Measurements from ENCODE around the gene KIAA1671. TPM values are rescaled to one million over a fixed set of nuclear protein-coding genes. Genes with fewer than 3 reads are reported as not detected.
A peak's percentile ranks its signal among the peaks of the same experiment; 100 is the strongest.
"Not testable (repeated sequence)": the region's sequence is repeated elsewhere in the genome, so short reads cannot be mapped to it uniquely, and the experiment has no call there.

KIAA1671 gene
- total RNA-seq, result 10 to 100 TPM; 26.2 to 27.4 TPM
- long read RNA-seq, donor 1, partial matches to known transcripts, result 5 of 7 reads
- long read RNA-seq, donor 1, other reads (novel, unspliced or antisense), result 2 of 7 reads
- long read RNA-seq, donor 2, full-length matches to known transcripts, result 1 of 24 reads
- long read RNA-seq, donor 2, partial matches to known transcripts, result 5 of 24 reads
- long read RNA-seq, donor 2, other reads (novel, unspliced or antisense), result 18 of 24 reads

- DNase-seq (ENCODE audit: low spot score), result peak; percentile 95
These were observed at the start of gene KIAA1671 for GRCh38 chr22:24951942-24952836. TSS of gene KIAA1671 (plus strand) at chr22:24952716. CDS start at chr22:25028000, 75,284 bp downstream.

DNA sequence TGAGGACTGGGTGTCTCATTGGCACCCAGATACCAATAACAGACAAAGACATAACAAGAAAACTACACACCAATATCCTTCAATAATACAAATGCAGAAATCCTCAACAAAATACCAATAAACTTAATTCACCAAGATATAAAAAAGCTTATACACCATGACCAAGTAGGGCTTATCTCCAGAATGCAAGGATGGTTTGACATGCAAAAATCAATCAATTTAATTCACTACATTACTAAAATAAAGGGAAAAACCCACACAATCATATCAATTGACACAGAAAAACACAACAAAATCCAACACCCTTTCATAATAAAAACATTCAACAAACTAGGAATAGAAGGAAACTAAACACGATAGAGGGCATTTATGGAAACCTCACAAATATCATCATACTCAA is 46.6 kb upstream of the KIAA1671 start:
- no peak for DNase-seq (ENCODE audit: low spot score)
- intact Hi-C loops (cut with DNase I), result no loop called here

More at GRCh38 chr22:24951942-24952836, at the start of gene KIAA1671:
- intact Hi-C loops (cut with DNase I), result loop anchor here (2.0 to 5.0 kb wide), 2 partner anchors 95 to 97 kb away; no protein-coding TSS in a partner anchor

DNA sequence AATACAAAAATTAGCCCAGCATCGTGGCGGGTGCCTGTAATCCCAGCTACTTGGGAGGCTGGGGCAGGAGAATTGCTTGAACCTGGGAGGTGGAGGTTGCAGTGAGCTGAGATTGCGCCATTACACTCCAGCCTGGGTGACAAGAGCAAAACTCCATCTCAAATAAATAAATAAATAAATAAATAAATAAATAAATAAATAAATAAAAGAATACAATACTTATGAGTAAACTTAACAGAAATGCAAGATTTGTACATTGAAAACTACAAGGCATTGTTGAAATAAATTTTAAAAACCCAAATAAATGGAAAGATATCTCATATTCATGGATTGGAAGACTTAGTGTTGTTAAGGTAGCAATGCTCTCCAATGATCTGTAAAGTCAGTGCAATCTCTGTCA is 45.4 kb upstream of the KIAA1671 start:
- DNase-seq (ENCODE audit: low spot score); intact Hi-C loops (cut with DNase I): not testable (repeated sequence)

DNA sequence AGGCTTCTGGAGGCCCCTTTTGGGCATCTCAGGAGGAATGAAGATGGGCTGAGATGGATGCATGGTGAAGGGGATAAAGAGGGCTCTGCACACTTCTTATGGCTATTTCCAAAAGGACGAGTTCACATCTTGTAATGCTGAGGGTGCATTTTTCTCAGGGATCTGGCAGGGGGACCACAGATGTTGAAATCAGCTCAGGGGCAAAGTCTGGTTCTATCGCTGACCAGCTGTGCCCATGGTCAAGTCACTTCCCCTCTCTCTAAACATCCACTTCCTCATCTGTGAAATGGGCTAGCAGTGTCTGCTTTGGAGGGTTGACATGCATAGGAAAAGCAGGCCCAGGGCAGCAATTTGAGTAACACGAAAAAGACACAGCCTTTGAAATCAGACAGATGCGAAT is 32.5 kb upstream of the KIAA1671 start:
- intact Hi-C loops (cut with DNase I), result no loop called here
- DNase-seq (ENCODE audit: low spot score), result no peak

DNA sequence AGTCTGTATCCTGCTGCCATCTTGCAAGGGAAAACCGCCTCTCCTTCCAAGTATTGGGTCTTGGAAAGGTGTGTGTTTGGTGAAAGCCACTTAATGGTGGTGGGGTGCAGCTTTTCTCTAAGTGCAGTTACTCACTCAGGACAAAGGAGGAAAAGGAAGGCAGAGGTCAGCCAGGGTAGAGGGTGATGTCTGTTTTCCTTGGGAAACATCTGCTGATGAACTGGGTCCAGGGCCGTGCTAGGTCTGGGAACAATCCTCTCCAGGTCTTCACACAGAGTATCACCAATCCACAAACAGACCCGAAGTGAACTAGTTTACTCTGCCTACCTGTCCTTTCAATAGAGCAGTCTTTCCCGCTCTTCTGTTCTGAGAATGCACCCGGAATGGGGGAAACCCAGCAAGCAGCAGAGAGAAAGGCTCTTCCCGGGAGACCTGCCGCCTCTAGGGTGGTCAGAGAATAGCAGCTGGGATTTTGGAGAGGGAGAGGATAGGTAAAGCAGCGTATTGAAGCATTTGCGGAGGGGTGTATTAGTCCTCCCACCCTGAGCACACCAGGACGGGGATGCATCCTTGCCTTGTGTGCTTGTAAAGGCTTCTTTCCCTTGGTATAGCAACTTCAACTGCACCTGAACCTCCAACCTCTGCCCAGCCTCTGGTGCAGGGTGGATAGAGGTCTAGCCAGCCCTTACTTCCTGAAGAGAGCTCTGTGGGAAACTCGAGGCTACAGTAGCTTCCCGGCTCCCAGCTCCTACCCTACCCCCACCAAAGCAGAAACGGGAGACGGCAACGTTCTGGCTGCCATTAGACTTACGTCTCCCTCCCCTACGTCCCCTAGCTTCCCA is 26.7 kb upstream of the KIAA1671 start:
- DNase-seq (ENCODE audit: low spot score), result no peak
- intact Hi-C loops (cut with DNase I), result no loop called here

GRCh38 chr22:24926428-24926725 is 26.1 kb upstream of the KIAA1671 start:
- intact Hi-C loops (cut with DNase I), result no loop called here
- no peak for DNase-seq (ENCODE audit: low spot score)

DNA sequence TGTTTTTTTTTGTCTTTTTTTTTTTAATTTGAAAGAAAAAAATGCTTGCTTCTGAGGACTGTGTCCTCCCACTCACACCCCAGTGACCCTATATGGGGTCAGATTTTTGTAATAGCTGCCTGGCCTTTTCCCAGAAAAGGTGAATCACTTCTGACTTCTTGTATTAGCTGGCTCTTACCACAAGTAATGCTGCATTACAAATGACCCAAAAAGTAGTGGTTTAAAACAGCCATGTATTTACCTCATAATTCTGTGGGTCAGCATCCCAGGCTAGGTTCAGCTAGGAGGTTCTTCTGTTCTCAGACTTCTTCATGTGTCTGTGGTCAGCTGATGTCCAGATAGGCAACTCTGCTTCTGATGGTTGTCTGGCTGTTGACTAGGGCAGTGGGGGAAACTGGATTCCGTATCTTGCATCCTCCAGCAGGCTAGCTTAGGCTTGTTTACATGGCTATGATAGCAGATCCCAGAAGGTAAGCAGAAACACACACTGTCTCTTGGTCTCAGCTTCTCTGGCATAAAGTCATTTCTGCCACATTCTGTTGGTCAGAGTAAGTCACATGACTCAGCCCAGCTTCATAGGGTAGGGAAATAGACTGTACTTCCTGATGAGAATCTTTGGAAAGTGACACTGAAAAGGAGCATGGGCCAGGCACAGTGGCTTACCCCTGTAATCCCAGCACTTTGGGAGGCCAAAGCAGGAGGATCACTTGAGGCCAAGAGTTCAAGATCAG is 25.5 kb upstream of the KIAA1671 start:
- intact Hi-C loops (cut with DNase I), result no loop called here
- no peak for DNase-seq (ENCODE audit: low spot score)

- intact Hi-C loops (cut with DNase I), result no loop called here
- no peak for DNase-seq (ENCODE audit: low spot score)
These were observed 24.2 kb upstream of the KIAA1671 start for GRCh38 chr22:24928322-24928721.

- intact Hi-C loops (cut with DNase I), result no loop called here
These were observed 21.8 kb upstream of the KIAA1671 start for GRCh38 chr22:24930678-24931077.

DNA sequence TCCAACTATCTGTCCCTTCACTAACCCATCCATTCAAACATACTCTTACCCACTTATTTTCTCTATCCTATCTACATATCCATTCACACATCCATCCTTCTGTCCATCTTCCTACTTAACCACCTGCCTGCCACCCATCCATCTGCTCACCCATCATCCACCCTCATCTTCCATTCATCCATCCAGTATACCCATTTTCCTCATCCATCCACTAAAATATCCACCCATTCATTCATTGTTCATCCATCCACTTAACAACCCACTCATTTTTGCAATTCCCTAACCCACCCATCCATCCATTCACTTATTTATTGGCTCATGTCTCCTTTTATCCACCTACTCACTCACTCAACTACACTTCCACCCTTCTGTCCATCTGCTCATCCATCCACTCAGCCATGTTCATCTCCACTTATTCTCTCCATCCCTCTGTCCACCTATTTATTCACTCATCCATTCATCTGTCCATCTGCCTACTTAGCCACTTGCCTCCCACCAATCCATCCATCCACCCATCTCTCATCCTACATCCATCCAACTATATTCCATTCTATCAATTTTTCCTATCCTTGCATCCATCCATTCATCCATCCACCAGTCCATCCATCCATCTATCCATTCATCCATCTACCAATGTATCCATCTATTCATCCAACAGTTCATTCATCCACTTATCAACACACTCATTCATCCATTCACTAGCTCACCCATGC is 16.6 kb upstream of the KIAA1671 start:
- DNase-seq (ENCODE audit: low spot score), result no peak
- intact Hi-C loops (cut with DNase I), result loop anchor here in 1 of 2 donors (5.0 kb wide), 1 partner anchor 121 kb away; no protein-coding TSS in a partner anchor

More at GRCh38 chr22:24930678-24931077, 21.8 kb upstream of the KIAA1671 start:
- no peak for DNase-seq (ENCODE audit: low spot score)

GRCh38 chr22:24937114-24937513 is 15.4 kb upstream of the KIAA1671 start:
- intact Hi-C loops (cut with DNase I), result loop anchor here in 1 of 2 donors (5.0 kb wide), 1 partner anchor 120 kb away; no protein-coding TSS in a partner anchor
- no peak for DNase-seq (ENCODE audit: low spot score)

DNA sequence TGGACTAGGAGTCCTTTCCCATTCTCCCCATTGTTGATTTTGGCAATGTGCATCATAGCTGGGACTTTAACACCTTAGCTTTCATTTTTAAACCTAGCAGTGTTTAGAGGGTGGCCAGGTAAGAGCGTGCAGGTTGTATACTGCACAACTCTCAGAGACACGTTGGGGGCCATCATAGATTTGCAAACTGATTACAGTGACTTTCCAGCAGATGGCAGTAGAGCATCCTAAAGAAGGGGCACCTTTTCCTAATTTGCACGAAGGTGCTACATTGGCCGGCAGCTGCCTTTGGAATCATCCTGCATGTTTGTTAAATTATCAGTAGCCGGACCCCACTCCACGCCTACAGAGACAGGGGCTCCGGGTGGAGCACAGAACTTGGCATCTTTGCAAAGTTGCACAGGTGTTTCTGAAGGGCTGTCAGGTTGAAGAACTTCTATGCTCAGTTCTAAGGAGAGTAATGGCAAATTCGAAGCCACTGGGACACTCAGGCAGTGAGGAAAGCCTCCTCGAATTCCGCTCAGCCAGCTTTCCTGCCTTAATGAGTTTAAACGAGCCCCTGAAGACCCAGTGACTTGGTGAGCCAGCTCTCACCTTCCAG is 13.7 kb upstream of the KIAA1671 start:
- DNase-seq (ENCODE audit: low spot score), result no peak
- intact Hi-C loops (cut with DNase I), result loop anchor here (1.0 to 5.0 kb wide), 2 partner anchors 45 to 118 kb away; no protein-coding TSS in a partner anchor

- intact Hi-C loops (cut with DNase I), result no loop called here
- DNase-seq (ENCODE audit: low spot score), result no peak
These were observed 10.2 kb upstream of the KIAA1671 start for GRCh38 chr22:24942301-24942700.

DNA sequence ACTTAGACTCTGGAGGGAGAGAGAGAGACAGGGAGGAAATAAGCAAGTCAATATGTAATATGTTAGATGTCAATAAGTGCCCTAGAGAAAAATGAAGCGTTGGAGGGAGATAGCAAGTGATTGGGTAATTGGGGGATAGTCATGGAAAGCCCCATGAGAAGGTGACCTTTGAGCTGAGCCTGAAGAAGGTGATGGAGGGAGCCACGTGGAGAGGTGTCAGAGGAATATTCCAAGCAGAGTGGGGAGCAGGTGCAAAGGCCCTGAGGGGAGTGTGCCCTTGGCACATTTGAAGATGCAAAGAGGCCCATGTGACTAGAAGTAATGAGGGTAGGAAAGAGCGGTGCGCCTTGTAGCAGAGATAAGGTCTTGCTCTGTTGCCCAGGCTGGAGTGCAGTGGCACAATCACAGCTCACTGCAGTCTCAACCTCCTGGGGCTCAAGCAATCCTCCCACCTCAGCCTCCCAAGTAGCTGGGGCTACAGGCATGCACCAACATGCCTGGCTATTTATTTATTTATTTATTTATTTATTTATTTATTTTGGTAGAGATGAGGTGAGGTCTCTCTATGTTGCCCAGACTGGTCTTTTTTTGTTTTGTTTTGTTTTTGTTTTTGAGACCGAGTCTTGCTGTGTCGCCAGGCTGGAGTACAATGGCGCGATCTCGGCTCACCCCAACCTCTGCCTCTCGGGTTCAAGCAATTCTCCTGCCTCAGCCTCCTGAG is 8.1 kb upstream of the KIAA1671 start:
- intact Hi-C loops (cut with DNase I), result no loop called here
- DNase-seq (ENCODE audit: low spot score), result no peak

DNA sequence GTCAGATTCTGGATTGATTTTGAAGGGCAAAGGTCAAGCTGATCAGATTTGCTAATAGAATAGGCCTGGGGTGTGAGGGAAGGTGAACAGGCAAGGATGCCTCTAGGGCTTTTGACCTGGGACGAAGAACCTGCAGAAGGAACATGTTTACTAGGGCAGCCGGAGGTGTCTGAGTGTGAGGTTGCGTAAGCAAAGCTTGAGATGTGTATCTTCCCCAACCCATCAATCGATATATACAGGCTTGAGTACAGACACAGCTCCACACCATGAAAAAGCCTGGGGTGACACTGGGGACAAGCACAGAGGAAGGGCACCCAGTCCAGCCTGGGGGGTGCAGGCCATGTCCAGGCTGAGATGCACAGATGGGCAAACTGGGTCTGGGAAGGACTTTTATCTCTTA is 7.1 kb upstream of the KIAA1671 start:
- no peak for DNase-seq (ENCODE audit: low spot score)
- intact Hi-C loops (cut with DNase I), result no loop called here

GRCh38 chr22:24947383-24947782 is 5.1 kb upstream of the KIAA1671 start:
- no peak for DNase-seq (ENCODE audit: low spot score)
- intact Hi-C loops (cut with DNase I), result no loop called here

- no peak for DNase-seq (ENCODE audit: low spot score)
- intact Hi-C loops (cut with DNase I), result loop anchor here in 1 of 2 donors (1.0 kb wide), 1 partner anchor 35 kb away; no protein-coding TSS in a partner anchor
These were observed 4.6 kb upstream of the KIAA1671 start for GRCh38 chr22:24947881-24948280.
